HG03064 (cell line): Measurements from ENCODE around the gene GM2A.
A peak's percentile ranks its signal among the peaks of the same experiment; 100 is the strongest.
"Not testable (repeated sequence)": the region's sequence is repeated elsewhere in the genome, so short reads cannot be mapped to it uniquely, and the experiment has no call there.

ENCODE experiments used
- ATAC-seq: cut with Tn5 transposase; IDR thresholded peaks from one replicate; pipeline ENCODE4 v1.9.1; 2021; ENCODE audit warnings: low read depth; ENCODE audit not compliant: unreplicated experiment

GM2A gene

GRCh38 chr5:151283120-151283825 lies 30.3 kb downstream of the GM2A start:
- ATAC-seq: no peak

- ATAC-seq: no peak
Observed at GRCh38 chr5:151284392-151284967, 31.5 kb downstream of the GM2A start.

- ATAC-seq: no peak
Observed at GRCh38 chr5:151285683-151286082, 32.7 kb downstream of the GM2A start.

GRCh38 chr5:151286246-151286645 lies 33.3 kb downstream of the GM2A start:
- ATAC-seq: no peak

GRCh38 chr5:151288180-151288579 lies 35.2 kb downstream of the GM2A start:
- no peak for ATAC-seq

GRCh38 chr5:151293624-151294023 lies 40.6 kb downstream of the GM2A start:
- no peak for ATAC-seq

- ATAC-seq: no peak
Observed at GRCh38 chr5:151295138-151295537, 42.2 kb downstream of the GM2A start.

- ATAC-seq: no peak
Observed at GRCh38 chr5:151295791-151296477, 42.9 kb downstream of the GM2A start.

GRCh38 chr5:151296478-151296830 lies 43.5 kb downstream of the GM2A start:
- no peak for ATAC-seq

GRCh38 chr5:151296974-151297373 lies 44.0 kb downstream of the GM2A start:
- no peak for ATAC-seq

GRCh38 chr5:151298063-151298855 lies 45.3 kb downstream of the GM2A start:
- ATAC-seq: no peak

- no peak for ATAC-seq
Observed at GRCh38 chr5:151303666-151304065, 50.7 kb downstream of the GM2A start, which contains the start of gene SLC36A3. Gene SLC36A3 (minus strand): TSS chr5:151303766. CDS start chr5:151303354, 412 bp downstream.

GRCh38 chr5:151309266-151309665 lies 56.3 kb downstream of the GM2A start:
- not testable (repeated sequence) for ATAC-seq

- ATAC-seq: not testable (repeated sequence)
Observed at GRCh38 chr5:151309821-151310220, 56.8 kb downstream of the GM2A start.

GRCh38 chr5:151310932-151311331 lies 57.9 kb downstream of the GM2A start:
- ATAC-seq: no peak

- ATAC-seq: no peak
Observed at GRCh38 chr5:151312756-151313324, 59.9 kb downstream of the GM2A start.

- ATAC-seq: no peak
Observed at GRCh38 chr5:151313357-151313756, 60.4 kb downstream of the GM2A start.

GRCh38 chr5:151315998-151316597 lies 63.1 kb downstream of the GM2A start:
- peak; percentile 46 for ATAC-seq

- ATAC-seq: no peak
Observed at GRCh38 chr5:151317871-151318270, 64.9 kb downstream of the GM2A start.
